Measurements from ENCODE around the gene KCNH5. TPM values are rescaled to one million over a fixed set of nuclear protein-coding genes. Genes with fewer than 3 reads are reported as not detected.

KCNH5 gene
- total and polyA plus RNA-seq, 2 experiments from 2014 or later, result 0.36 to 1.3 TPM

- Histone ChIP-seq H3K4me2 (no peak overlapping the region), H3K79me2 (no peaks in the 10 kb centered on the region), H3K27me3 (no peaks in the 10 kb centered on the region), H4K20me1 (ENCODE audit: insufficient read depth, poor library complexity, severe bottlenecking) (no peaks in the 10 kb centered on the region), H3K9me2 (replicated peaks; ENCODE audit: insufficient read depth) (no peaks in the 10 kb centered on the region), H3K36me3 (replicated peaks; ENCODE audit: insufficient read depth, low read depth) (no peaks in the 10 kb centered on the region), H3K27ac (no peak overlapping the region), H2AFZ (no peak overlapping the region), H3K9me3 (ENCODE audit: low read depth) (no peaks in the 10 kb centered on the region), H3K4me1 (ENCODE audit: insufficient read depth) (no peaks in the 10 kb centered on the region), H3K4me3 (no peak overlapping the region)
- TF ChIP-seq CTCF (IDR thresholded peaks at IDR 0.05; ENCODE audit: poor library complexity), result no peak
- TF ChIP-seq EZH2phosphoT487 (IDR thresholded peaks at IDR 0.05; ENCODE audit: low read depth, severe bottlenecking, unreplicated experiment), result no peak
- no peak for TF ChIP-seq EZH2 (IDR thresholded peaks at IDR 0.05; ENCODE audit: borderline replicate concordance)
- no peak for DNase-seq (ENCODE audit: low spot score)
- 65% methylated on average over 1 of the region's 1 CpG for WGBS (ENCODE audit: low lambda C conversion rate, missing lambda C conversion rate)
Observed at GRCh38 chr14:62778852-62779251, 266.4 kb downstream of the KCNH5 start.

GRCh38 chr14:62778310-62778709, 266.9 kb downstream of the KCNH5 start:
- H3K27ac ChIP-seq, result no peak overlapping the region
- H3K9me3 ChIP-seq (ENCODE audit: low read depth), result no peaks in the 10 kb centered on the region
- H3K4me3 ChIP-seq, result no peak overlapping the region
- WGBS (ENCODE audit: low lambda C conversion rate, missing lambda C conversion rate), result 94% methylated on average over 2 of the region's 2 CpGs
- DNase-seq (ENCODE audit: low spot score), result no peak
- TF ChIP-seq EZH2phosphoT487 (IDR thresholded peaks at IDR 0.05; ENCODE audit: low read depth, severe bottlenecking, unreplicated experiment), result no peak
- TF ChIP-seq EZH2 (IDR thresholded peaks at IDR 0.05; ENCODE audit: borderline replicate concordance), result no peak
- H3K36me3 ChIP-seq (replicated peaks; ENCODE audit: insufficient read depth, low read depth), result no peaks in the 10 kb centered on the region
- H2AFZ ChIP-seq, result no peak overlapping the region
- H3K4me2 ChIP-seq, result no peak overlapping the region
- H3K4me1 ChIP-seq (ENCODE audit: insufficient read depth), result no peaks in the 10 kb centered on the region
- no peaks in the 10 kb centered on the region for H3K9me2 ChIP-seq (replicated peaks; ENCODE audit: insufficient read depth)
- no peaks in the 10 kb centered on the region for H3K79me2 ChIP-seq
- no peaks in the 10 kb centered on the region for H4K20me1 ChIP-seq (ENCODE audit: insufficient read depth, poor library complexity, severe bottlenecking)
- H3K27me3 ChIP-seq, result no peaks in the 10 kb centered on the region

- no peak for DNase-seq (ENCODE audit: low spot score)
- TF ChIP-seq CTCF (IDR thresholded peaks at IDR 0.05; ENCODE audit: poor library complexity), result no peak
- no peak for TF ChIP-seq EZH2 (IDR thresholded peaks at IDR 0.05; ENCODE audit: borderline replicate concordance)
- TF ChIP-seq EZH2phosphoT487 (IDR thresholded peaks at IDR 0.05; ENCODE audit: low read depth, severe bottlenecking, unreplicated experiment), result no peak
- Histone ChIP-seq H4K20me1 (ENCODE audit: insufficient read depth, poor library complexity, severe bottlenecking) (no peaks in the 10 kb centered on the region), H3K9me2 (replicated peaks; ENCODE audit: insufficient read depth) (no peaks in the 10 kb centered on the region), H3K9me3 (ENCODE audit: low read depth) (no peaks in the 10 kb centered on the region), H3K79me2 (no peaks in the 10 kb centered on the region), H3K27me3 (no peaks in the 10 kb centered on the region), H3K4me2 (no peak overlapping the region), H3K4me1 (ENCODE audit: insufficient read depth) (no peaks in the 10 kb centered on the region), H3K36me3 (replicated peaks; ENCODE audit: insufficient read depth, low read depth) (no peaks in the 10 kb centered on the region), H2AFZ (no peak overlapping the region), H3K4me3 (no peak overlapping the region), H3K27ac (no peak overlapping the region)
- 89% methylated on average over 2 of the region's 2 CpGs for WGBS (ENCODE audit: low lambda C conversion rate, missing lambda C conversion rate)
Observed at GRCh38 chr14:62777510-62777909, 267.7 kb downstream of the KCNH5 start.

GRCh38 chr14:62776300-62776699, 269.0 kb downstream of the KCNH5 start:
- 92% methylated on average over 1 of the region's 1 CpG for WGBS (ENCODE audit: low lambda C conversion rate, missing lambda C conversion rate)
- H3K9me3 ChIP-seq (ENCODE audit: low read depth), result no peaks in the 10 kb centered on the region
- H3K79me2 ChIP-seq, result no peaks in the 10 kb centered on the region
- H3K4me3 ChIP-seq, result no peak overlapping the region
- H3K4me1 ChIP-seq (ENCODE audit: insufficient read depth), result no peaks in the 10 kb centered on the region
- no peaks in the 10 kb centered on the region for H3K36me3 ChIP-seq (replicated peaks; ENCODE audit: insufficient read depth, low read depth)
- no peaks in the 10 kb centered on the region for H4K20me1 ChIP-seq (ENCODE audit: insufficient read depth, poor library complexity, severe bottlenecking)
- TF ChIP-seq EZH2 (IDR thresholded peaks at IDR 0.05; ENCODE audit: borderline replicate concordance) (no peak), EZH2phosphoT487 (IDR thresholded peaks at IDR 0.05; ENCODE audit: low read depth, severe bottlenecking, unreplicated experiment) (no peak), CTCF (IDR thresholded peaks at IDR 0.05; ENCODE audit: poor library complexity) (no peak)
- no peaks in the 10 kb centered on the region for H3K9me2 ChIP-seq (replicated peaks; ENCODE audit: insufficient read depth)
- no peak for DNase-seq (ENCODE audit: low spot score)
- H3K27ac ChIP-seq, result no peak overlapping the region
- H2AFZ ChIP-seq, result no peak overlapping the region
- no peak overlapping the region for H3K4me2 ChIP-seq
- H3K27me3 ChIP-seq, result no peaks in the 10 kb centered on the region

Measured in hepatocyte (in vitro differentiated cells).